ENCODE results near the gene CWC27.

Gene CWC27

DNA sequence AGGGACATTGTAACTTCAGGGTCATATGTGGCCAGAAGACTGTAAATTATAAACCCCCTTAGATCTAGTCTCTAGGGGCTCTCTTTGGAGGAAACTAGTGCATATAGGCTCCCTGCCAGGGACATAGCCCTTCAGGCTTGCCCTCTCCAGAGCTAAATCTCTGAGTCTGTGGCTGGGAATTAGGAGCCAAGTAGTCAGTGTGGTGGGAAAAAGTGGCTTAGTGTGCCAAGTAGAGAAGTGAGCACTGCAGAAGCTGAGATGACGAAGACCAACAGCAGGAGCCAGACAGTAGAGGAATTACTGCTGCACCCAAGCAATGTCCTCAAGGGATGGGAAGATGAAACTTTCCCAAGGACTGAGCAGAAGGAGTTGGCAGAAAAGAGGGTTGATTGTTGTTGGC is 71.2 kb downstream of the CWC27 start:
- Histone ChIP-seq H2AK5ac (ENCODE audit: low read length) (no peak overlapping the region), H3K4me1 (ENCODE audit: control insufficient read depth, low read depth, low read length) (no peaks in the 10 kb centered on the region), H3K27me3 (ENCODE audit: insufficient read depth, low read length, poor library complexity) (no peaks in the 10 kb centered on the region), H4K5ac (ENCODE audit: low read length) (no peak overlapping the region), H3K36me3 (ENCODE audit: control insufficient read depth, insufficient read depth, low read length) (peaks cover 2% of the 10 kb centered on the region), H3K18ac (ENCODE audit: low read length) (no peak overlapping the region), H3K4me2 (ENCODE audit: low read length) (no peak overlapping the region), H2BK15ac (replicated peaks; ENCODE audit: low read depth) (no peak overlapping the region), H3K79me1 (ENCODE audit: low read length) (no peaks in the 10 kb centered on the region), H2BK120ac (ENCODE audit: low read depth, low read length) (no peak overlapping the region), H3K9ac (ENCODE audit: low read length) (no peak overlapping the region), H3K4me3 (ENCODE audit: low read length) (no peak overlapping the region), H3K23ac (ENCODE audit: low read length) (no peak overlapping the region), H2BK5ac (ENCODE audit: low read length) (no peak overlapping the region), H3K4ac (ENCODE audit: low read depth, low read length) (no peak overlapping the region), H3K27ac (ENCODE audit: low read depth, low read length) (no peak overlapping the region), H3K56ac (ENCODE audit: low read length) (no peak overlapping the region), H3K79me2 (ENCODE audit: control insufficient read depth, insufficient read depth, low read length) (no peaks in the 10 kb centered on the region), H4K8ac (ENCODE audit: low read depth, low read length) (no peak overlapping the region)
- WGBS (ENCODE audit: extremely low coverage, insufficient coverage, low lambda C conversion rate) = no CpG with 5 or more reads among the region's 1 CpG
- DNase-seq = no peak

DNA sequence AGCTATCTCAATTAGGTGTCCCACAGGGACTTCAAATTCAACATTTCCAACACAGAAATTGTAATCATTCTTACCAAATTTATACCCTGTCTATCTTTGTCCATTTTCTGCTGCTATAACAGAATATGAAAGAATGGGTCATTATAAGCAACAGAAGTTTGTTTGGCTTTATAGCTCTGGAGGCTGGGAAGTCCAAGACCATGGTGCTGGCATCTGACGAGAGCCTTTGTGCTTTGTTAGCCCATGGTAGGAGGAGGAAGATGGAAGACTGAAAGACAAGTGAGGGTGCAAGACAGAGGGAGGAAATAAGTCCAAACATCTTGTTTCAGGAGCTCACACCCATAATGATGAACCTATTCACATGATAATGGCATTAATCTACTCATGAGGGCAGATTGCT is 72.2 kb downstream of the CWC27 start:
- Histone ChIP-seq H3K9ac (ENCODE audit: low read length) (no peak overlapping the region), H3K4me2 (ENCODE audit: low read length) (no peak overlapping the region)
- no CpG with 5 or more reads among the region's 1 CpG for WGBS (ENCODE audit: extremely low coverage, insufficient coverage, low lambda C conversion rate)

DNA sequence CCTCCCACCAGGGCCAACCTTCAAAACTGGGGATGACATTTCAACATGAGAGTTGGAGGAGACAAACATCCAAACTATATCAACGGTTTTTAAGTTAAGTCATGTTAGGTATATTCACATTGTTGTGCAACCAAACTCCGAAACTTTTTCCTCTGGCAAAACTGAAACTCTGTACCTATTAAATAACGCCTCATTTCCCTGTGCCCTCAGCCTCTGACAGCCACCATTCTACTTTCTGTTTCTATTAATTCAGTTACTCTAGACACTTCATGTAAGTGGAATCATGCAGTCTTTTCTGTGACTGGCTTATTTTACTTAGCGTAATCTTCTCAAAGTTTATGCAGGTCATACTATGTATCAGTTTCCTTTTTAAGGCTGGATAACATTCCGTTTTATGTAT is 85.0 kb downstream of the CWC27 start:
- Histone ChIP-seq H3K56ac (ENCODE audit: low read length) (no peak overlapping the region), H3K79me2 (ENCODE audit: control insufficient read depth, insufficient read depth, low read length) (no peaks in the 10 kb centered on the region), H3K27ac (ENCODE audit: low read depth, low read length) (no peak overlapping the region), H4K5ac (ENCODE audit: low read length) (no peak overlapping the region), H3K9ac (ENCODE audit: low read length) (no peak overlapping the region), H2AK5ac (ENCODE audit: low read length) (no peak overlapping the region), H3K79me1 (ENCODE audit: low read length) (no peaks in the 10 kb centered on the region), H4K8ac (ENCODE audit: low read depth, low read length) (no peak overlapping the region), H3K4me2 (ENCODE audit: low read length) (no peak overlapping the region), H2BK15ac (replicated peaks; ENCODE audit: low read depth) (no peak overlapping the region), H3K4ac (ENCODE audit: low read depth, low read length) (no peak overlapping the region), H3K23ac (ENCODE audit: low read length) (no peak overlapping the region), H3K18ac (ENCODE audit: low read length) (no peak overlapping the region), H3K27me3 (ENCODE audit: insufficient read depth, low read length, poor library complexity) (no peaks in the 10 kb centered on the region), H3K4me1 (ENCODE audit: control insufficient read depth, low read depth, low read length) (no peaks in the 10 kb centered on the region), H3K36me3 (ENCODE audit: control insufficient read depth, insufficient read depth, low read length) (no peaks in the 10 kb centered on the region), H3K4me3 (ENCODE audit: low read length) (no peak overlapping the region), H2BK5ac (ENCODE audit: low read length) (no peak overlapping the region), H2BK120ac (ENCODE audit: low read depth, low read length) (no peak overlapping the region)
- DNase-seq = no peak
- WGBS (ENCODE audit: extremely low coverage, insufficient coverage, low lambda C conversion rate) = no CpG with 5 or more reads among the region's 5 CpGs

More for the DNA sequence above, 72.2 kb downstream of the CWC27 start:
- H3K23ac ChIP-seq (ENCODE audit: low read length) = no peak overlapping the region
- H3K4me3 ChIP-seq (ENCODE audit: low read length) = no peak overlapping the region
- no peak overlapping the region for H2BK15ac ChIP-seq (replicated peaks; ENCODE audit: low read depth)
- no peak overlapping the region for H3K18ac ChIP-seq (ENCODE audit: low read length)
- peaks cover 2% of the 10 kb centered on the region for H3K36me3 ChIP-seq (ENCODE audit: control insufficient read depth, insufficient read depth, low read length)
- no peak overlapping the region for H2BK120ac ChIP-seq (ENCODE audit: low read depth, low read length)
- H3K27ac ChIP-seq (ENCODE audit: low read depth, low read length) = no peak overlapping the region
- H2BK5ac ChIP-seq (ENCODE audit: low read length) = no peak overlapping the region
- no peaks in the 10 kb centered on the region for H3K27me3 ChIP-seq (ENCODE audit: insufficient read depth, low read length, poor library complexity)
- H3K79me2 ChIP-seq (ENCODE audit: control insufficient read depth, insufficient read depth, low read length) = no peaks in the 10 kb centered on the region
- no peak overlapping the region for H4K8ac ChIP-seq (ENCODE audit: low read depth, low read length)
- no peak overlapping the region for H2AK5ac ChIP-seq (ENCODE audit: low read length)
- no peak for DNase-seq
- no peak overlapping the region for H3K4ac ChIP-seq (ENCODE audit: low read depth, low read length)
- no peak overlapping the region for H4K5ac ChIP-seq (ENCODE audit: low read length)
- no peak overlapping the region for H3K56ac ChIP-seq (ENCODE audit: low read length)
- H3K4me1 ChIP-seq (ENCODE audit: control insufficient read depth, low read depth, low read length) = no peaks in the 10 kb centered on the region
- no peaks in the 10 kb centered on the region for H3K79me1 ChIP-seq (ENCODE audit: low read length)

- Histone ChIP-seq H3K27me3 (ENCODE audit: insufficient read depth, low read length, poor library complexity) (no peaks in the 10 kb centered on the region), H3K4me1 (ENCODE audit: control insufficient read depth, low read depth, low read length) (no peaks in the 10 kb centered on the region), H2BK15ac (replicated peaks; ENCODE audit: low read depth) (no peak overlapping the region), H3K4me2 (ENCODE audit: low read length) (no peak overlapping the region), H2BK120ac (ENCODE audit: low read depth, low read length) (no peak overlapping the region), H4K8ac (ENCODE audit: low read depth, low read length) (no peak overlapping the region), H3K4ac (ENCODE audit: low read depth, low read length) (no peak overlapping the region), H3K27ac (ENCODE audit: low read depth, low read length) (no peak overlapping the region), H3K23ac (ENCODE audit: low read length) (no peak overlapping the region), H3K79me2 (ENCODE audit: control insufficient read depth, insufficient read depth, low read length) (no peaks in the 10 kb centered on the region), H3K36me3 (ENCODE audit: control insufficient read depth, insufficient read depth, low read length) (no peaks in the 10 kb centered on the region), H3K4me3 (ENCODE audit: low read length) (no peak overlapping the region), H3K18ac (ENCODE audit: low read length) (no peak overlapping the region), H3K9ac (ENCODE audit: low read length) (no peak overlapping the region), H4K5ac (ENCODE audit: low read length) (no peak overlapping the region), H2AK5ac (ENCODE audit: low read length) (no peak overlapping the region), H3K79me1 (ENCODE audit: low read length) (no peaks in the 10 kb centered on the region), H2BK5ac (ENCODE audit: low read length) (no peak overlapping the region), H3K56ac (ENCODE audit: low read length) (no peak overlapping the region)
- no peak for DNase-seq
- WGBS (ENCODE audit: extremely low coverage, insufficient coverage, low lambda C conversion rate) = no CpG with 5 or more reads among the region's 1 CpG
Measured at GRCh38 chr5:64854855-64855254, 86.1 kb downstream of the CWC27 start.

- Histone ChIP-seq H3K36me3 (ENCODE audit: control insufficient read depth, insufficient read depth, low read length) (no peaks in the 10 kb centered on the region), H3K18ac (ENCODE audit: low read length) (no peak overlapping the region), H2BK5ac (ENCODE audit: low read length) (no peak overlapping the region), H2BK120ac (ENCODE audit: low read depth, low read length) (no peak overlapping the region), H3K4me2 (ENCODE audit: low read length) (no peak overlapping the region), H3K27me3 (ENCODE audit: insufficient read depth, low read length, poor library complexity) (no peaks in the 10 kb centered on the region), H2AK5ac (ENCODE audit: low read length) (no peak overlapping the region), H3K27ac (ENCODE audit: low read depth, low read length) (no peak overlapping the region), H3K79me2 (ENCODE audit: control insufficient read depth, insufficient read depth, low read length) (no peaks in the 10 kb centered on the region), H3K23ac (ENCODE audit: low read length) (no peak overlapping the region), H3K9ac (ENCODE audit: low read length) (no peak overlapping the region), H3K79me1 (ENCODE audit: low read length) (no peaks in the 10 kb centered on the region), H3K4ac (ENCODE audit: low read depth, low read length) (no peak overlapping the region), H2BK15ac (replicated peaks; ENCODE audit: low read depth) (no peak overlapping the region), H4K5ac (ENCODE audit: low read length) (no peak overlapping the region), H3K56ac (ENCODE audit: low read length) (no peak overlapping the region), H3K4me3 (ENCODE audit: low read length) (no peak overlapping the region), H4K8ac (ENCODE audit: low read depth, low read length) (no peak overlapping the region), H3K4me1 (ENCODE audit: control insufficient read depth, low read depth, low read length) (no peaks in the 10 kb centered on the region)
- DNase-seq = no peak
Measured at GRCh38 chr5:64859881-64860280, 91.2 kb downstream of the CWC27 start.

DNA sequence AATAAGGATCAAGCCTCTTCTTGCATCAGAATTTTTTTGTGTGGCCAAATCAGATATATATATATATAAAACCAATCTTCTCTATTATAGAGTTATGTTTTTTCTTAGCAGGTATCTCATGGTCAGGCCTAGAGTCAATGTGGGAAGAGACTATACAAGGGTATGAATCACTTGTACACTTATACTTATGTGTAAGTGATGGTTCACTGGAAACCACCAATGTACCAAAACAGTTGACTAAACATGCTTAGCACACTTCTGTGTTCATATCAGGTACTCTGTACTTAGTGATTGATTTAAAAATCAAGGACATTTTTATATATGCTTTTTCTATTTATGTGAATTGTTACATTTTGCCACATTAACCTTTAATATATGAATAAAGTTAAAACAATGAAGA is 92.6 kb downstream of the CWC27 start:
- Histone ChIP-seq H3K27ac (ENCODE audit: low read depth, low read length) (no peak overlapping the region), H3K79me2 (ENCODE audit: control insufficient read depth, insufficient read depth, low read length) (no peaks in the 10 kb centered on the region), H3K4me2 (ENCODE audit: low read length) (no peak overlapping the region), H3K4me1 (ENCODE audit: control insufficient read depth, low read depth, low read length) (no peaks in the 10 kb centered on the region), H3K9ac (ENCODE audit: low read length) (no peak overlapping the region), H2BK5ac (ENCODE audit: low read length) (no peak overlapping the region), H3K4me3 (ENCODE audit: low read length) (no peak overlapping the region), H4K5ac (ENCODE audit: low read length) (no peak overlapping the region), H3K4ac (ENCODE audit: low read depth, low read length) (no peak overlapping the region), H3K36me3 (ENCODE audit: control insufficient read depth, insufficient read depth, low read length) (no peaks in the 10 kb centered on the region), H4K8ac (ENCODE audit: low read depth, low read length) (no peak overlapping the region), H2AK5ac (ENCODE audit: low read length) (no peak overlapping the region), H3K79me1 (ENCODE audit: low read length) (no peaks in the 10 kb centered on the region), H2BK120ac (ENCODE audit: low read depth, low read length) (no peak overlapping the region), H3K18ac (ENCODE audit: low read length) (no peak overlapping the region), H3K27me3 (ENCODE audit: insufficient read depth, low read length, poor library complexity) (no peaks in the 10 kb centered on the region), H3K56ac (ENCODE audit: low read length) (no peak overlapping the region), H2BK15ac (replicated peaks; ENCODE audit: low read depth) (no peak overlapping the region), H3K23ac (ENCODE audit: low read length) (no peak overlapping the region)
- DNase-seq = no peak
